HEK293 (cell line): Measurements from ENCODE around the gene DBF4B.

Experiments
- CTCF ChIA-PET: fragments of 350-600 bp; formaldehyde crosslinking; extraction: SDS; loops from one replicate; lab custom pipeline; 2021; ENCODE audit warnings: antibody characterized with exemption; lab: Yijun Ruan, JAX
- POLR2A ChIA-PET: fragments of 300-600 bp; formaldehyde crosslinking; extraction: SDS; loops from one replicate; lab custom pipeline; 2020; ENCODE audit warnings: antibody characterized with exemption, inconsistent platforms; lab: Yijun Ruan, JAX
- H3K27ac ChIP-seq: fragments of 200-500 bp; sonication (Bioruptor generic); 2 replicates; pipeline ENCODE4 v1.5.1; 2014; ENCODE audit warnings: low read depth, low read length, control low read depth, inconsistent platforms; ENCODE audit errors: extremely low read depth
- H3K36me3 ChIP-seq, 2 experiments: fragments of 200-500 bp in 1 of 2; sonication (Bioruptor generic) in 1 of 2; 1 replicate in 1 of 2; 2 replicates in 1 of 2; pipeline ENCODE4 v1.5.1; 2014 to 2017; ENCODE audit warnings: inconsistent platforms in 2 of 2, low read length in 2 of 2; ENCODE audit not compliant: control insufficient read depth in 2 of 2, insufficient read depth in 1 of 2
- H3K4me1 ChIP-seq: fragments of 200-500 bp; sonication (Bioruptor generic); 2 replicates; pipeline ENCODE4 v1.5.1; 2014; ENCODE audit warnings: mild to moderate bottlenecking, low read length, inconsistent platforms; ENCODE audit not compliant: control insufficient read depth, insufficient read depth
- H3K4me3 ChIP-seq: 2 replicates; pipeline ENCODE4 v1.5.1; 2011; ENCODE audit warnings: low read depth, mild to moderate bottlenecking, control low read depth, low read length, moderate library complexity
- H3K9me3 ChIP-seq: fragments of 200-500 bp; sonication (Bioruptor generic); 2 replicates; pipeline ENCODE4 v1.5.1; 2014; ENCODE audit warnings: low read depth, low read length, inconsistent platforms; ENCODE audit not compliant: control insufficient read depth, insufficient read depth
- GLIS1 ChIP-seq: fragments of 450-650 bp; formaldehyde crosslinking; IDR thresholded peaks from 2 replicates; pipeline ENCODE4 v1.5.1; 2016; ENCODE audit warnings: missing biosample characterization, missing genetic modification characterization
- KLF7 ChIP-seq: fragments of 450-650 bp; formaldehyde crosslinking; IDR thresholded peaks from 2 replicates; pipeline ENCODE4 v1.5.1; 2016; ENCODE audit warnings: missing biosample characterization, missing genetic modification characterization, borderline replicate concordance
- ZNF311 ChIP-seq: fragments of 450-650 bp; formaldehyde crosslinking; IDR thresholded peaks from 2 replicates; pipeline ENCODE4 v1.5.1; 2017; ENCODE audit warnings: missing biosample characterization, missing genetic modification characterization, borderline replicate concordance

DBF4B gene

DNA sequence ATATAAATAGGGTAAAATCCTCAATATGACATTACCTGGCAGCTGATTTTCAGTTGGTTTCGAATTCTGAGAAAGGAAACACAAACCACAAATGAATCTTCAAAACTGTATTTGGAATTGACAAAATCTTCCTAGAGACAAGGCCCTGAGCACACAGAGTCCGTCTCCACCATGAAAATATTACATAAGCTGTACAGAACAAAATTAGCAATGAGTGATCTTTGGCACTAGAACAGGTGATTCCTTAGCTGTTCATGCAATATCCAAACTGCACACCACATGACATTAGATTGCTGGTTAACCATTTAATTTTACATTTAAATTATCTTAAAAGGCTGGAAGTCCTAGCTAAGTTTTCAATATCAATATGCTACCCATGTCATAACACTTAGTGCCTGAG is 89.9 kb downstream of the DBF4B start:
- Histone ChIP-seq H3K4me3 (no peak overlapping the region), H3K36me3 (peaks cover 19 to 38% of the 10 kb centered on the region in 2 experiments), H3K27ac (no peak overlapping the region), H3K4me1 (no peaks in the 10 kb centered on the region; the same call in 1 of the 2 replicates), H3K9me3 (no peaks in the 10 kb centered on the region)
- ChIA-PET CTCF (interaction anchor here (0.9 to 2.0 kb wide), 4 partner anchors 19 to 224 kb away, joined by 3 to 12 read pairs (median 6); no protein-coding TSS in a partner anchor), POLR2A (interaction anchor here (1.2 kb wide), 1 partner anchor 23 kb away, joined by 6 read pairs; no protein-coding TSS in a partner anchor)
- TF ChIP-seq KLF7 (tag by site-specific recombination) (no peak), GLIS1 (tag by site-specific recombination) (no peak), ZNF311 (tag by site-specific recombination) (no peak)
- TF ChIP-seq, all 188 proteins: peak for 0
